Tibial nerve (tissue), 4 donors: ENCODE data around the gene CHAC2.

Experiments
- EP300 ChIP-seq, 2 donors: sonication (generic); formaldehyde crosslinking; IDR thresholded peaks; one replicate each; pipeline ENCODE4 v1.6.1; 2017; ENCODE audit warnings: antibody characterized with exemption in 2 of 2, mild to moderate bottlenecking in 1 of 2
- POLR2A ChIP-seq, 2 donors: fragments of 450-650 bp; IDR thresholded peaks; one replicate each; pipeline ENCODE4 v1.6.1; 2017; ENCODE audit warnings: antibody characterized with exemption in 2 of 2, mild to moderate bottlenecking in 2 of 2, moderate library complexity in 2 of 2
- TF ChIP-seq, protein P1 (sequence below), 5 experiments: fragments of 200-600 bp in 3 of 5; fragments of 450-650 bp in 2 of 5; sonication (generic) in 3 of 5; IDR thresholded peaks; one replicate each; pipeline ENCODE4 v1.5.1; 2016 to 2019; ENCODE audit warnings: antibody characterized with exemption in 5 of 5, mild to moderate bottlenecking in 3 of 5, moderate library complexity in 2 of 5

DNA sequence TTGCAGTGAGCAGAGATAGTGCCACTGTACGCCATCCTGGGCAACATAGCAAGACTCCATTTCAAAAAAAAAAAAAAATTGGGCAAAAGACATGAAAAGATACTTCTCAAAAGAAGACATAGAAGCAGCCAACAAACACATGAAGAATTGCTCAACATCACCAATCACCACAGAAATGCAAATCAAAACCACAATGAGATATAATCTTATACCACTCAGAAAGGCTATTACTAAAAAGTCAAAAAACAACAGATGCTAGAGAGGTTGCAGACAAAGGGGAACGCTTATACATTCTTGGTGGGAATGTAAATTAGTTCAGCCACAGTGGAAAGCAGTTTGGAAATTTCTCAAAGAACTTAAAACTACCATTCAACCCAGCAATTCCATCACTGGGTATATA, 43.1 kb upstream of the CHAC2 start:
- TF ChIP-seq, protein P1, sequence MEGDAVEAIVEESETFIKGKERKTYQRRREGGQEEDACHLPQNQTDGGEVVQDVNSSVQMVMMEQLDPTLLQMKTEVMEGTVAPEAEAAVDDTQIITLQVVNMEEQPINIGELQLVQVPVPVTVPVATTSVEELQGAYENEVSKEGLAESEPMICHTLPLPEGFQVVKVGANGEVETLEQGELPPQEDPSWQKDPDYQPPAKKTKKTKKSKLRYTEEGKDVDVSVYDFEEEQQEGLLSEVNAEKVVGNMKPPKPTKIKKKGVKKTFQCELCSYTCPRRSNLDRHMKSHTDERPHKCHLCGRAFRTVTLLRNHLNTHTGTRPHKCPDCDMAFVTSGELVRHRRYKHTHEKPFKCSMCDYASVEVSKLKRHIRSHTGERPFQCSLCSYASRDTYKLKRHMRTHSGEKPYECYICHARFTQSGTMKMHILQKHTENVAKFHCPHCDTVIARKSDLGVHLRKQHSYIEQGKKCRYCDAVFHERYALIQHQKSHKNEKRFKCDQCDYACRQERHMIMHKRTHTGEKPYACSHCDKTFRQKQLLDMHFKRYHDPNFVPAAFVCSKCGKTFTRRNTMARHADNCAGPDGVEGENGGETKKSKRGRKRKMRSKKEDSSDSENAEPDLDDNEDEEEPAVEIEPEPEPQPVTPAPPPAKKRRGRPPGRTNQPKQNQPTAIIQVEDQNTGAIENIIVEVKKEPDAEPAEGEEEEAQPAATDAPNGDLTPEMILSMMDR (IDR thresholded peaks at IDR 0.05), result no peak
- no peak for TF ChIP-seq POLR2A (IDR thresholded peaks at IDR 0.05)
- TF ChIP-seq EP300 (IDR thresholded peaks at IDR 0.05), result no peak
